Breast epithelium (tissue), 4 donors: ENCODE measurements around the gene SRL. TPM values are rescaled to one million over a fixed set of nuclear protein-coding genes. Genes with fewer than 3 reads are reported as not detected.
A peak's percentile ranks its signal among the peaks of the same experiment; 100 is the strongest.

Experiments used
- DNase-seq, 2 donors: peaks; one replicate each; pipeline ENCODE4 v3.0.0-alpha.2; 2019; ENCODE audit warnings: low spot score in 2 of 2
- H3K27ac ChIP-seq, 2 donors: fragments of 200-600 bp; sonication (generic) in 1 of 2; one replicate each; pipeline ENCODE4 v1.5.1; 2016 to 2019; ENCODE audit warnings: mild to moderate bottlenecking in 1 of 2
- H3K27me3 ChIP-seq, 2 donors: fragments of 200-600 bp; sonication (generic) in 1 of 2; one replicate each; pipeline versions ENCODE4 v1.5.1 to v1.6.0; 2017 to 2019; ENCODE audit warnings: control low read depth in 1 of 2, mild to moderate bottlenecking in 1 of 2
- H3K36me3 ChIP-seq: fragments of 200-600 bp; one replicate; pipeline ENCODE4 v1.5.1; 2019
- H3K4me1 ChIP-seq, 2 donors: fragments of 200-600 bp; sonication (generic); one replicate each; pipeline ENCODE4 v1.5.1; 2016 to 2019; ENCODE audit warnings: control low read depth in 1 of 2
- H3K4me3 ChIP-seq, 3 donors: fragments of 200-600 bp; sonication (generic); 1 replicate in 2 of 3; 2 replicates in 1 of 3; pipeline ENCODE4 v1.5.1; 2016 to 2019; ENCODE audit warnings: mild to moderate bottlenecking in 3 of 3, moderate library complexity in 2 of 3
- H3K9me3 ChIP-seq, 2 donors: fragments of 200-600 bp; sonication (generic) in 1 of 2; one replicate each; pipeline ENCODE4 v1.5.1; 2016 to 2019; ENCODE audit warnings: control low read depth in 1 of 2
- CTCF ChIP-seq, 3 donors: fragments of 450-650 bp; IDR thresholded peaks; one replicate each; pipeline ENCODE4 v1.5.1; 2016 to 2017; ENCODE audit warnings: antibody characterized with exemption in 3 of 3, mild to moderate bottlenecking in 3 of 3, moderate library complexity in 3 of 3
- POLR2A ChIP-seq: fragments of 450-650 bp; IDR thresholded peaks from one replicate; pipeline ENCODE4 v1.6.1; 2016; ENCODE audit warnings: antibody characterized with exemption, mild to moderate bottlenecking, moderate library complexity
- POLR2AphosphoS5 ChIP-seq, 3 donors: sonication (generic); formaldehyde crosslinking; IDR thresholded peaks; one replicate each; pipeline ENCODE4 v1.6.1; 2017; ENCODE audit warnings: antibody characterized with exemption in 3 of 3
- intact Hi-C: fragments of 100-400 bp; cut with DNase I; formaldehyde crosslinking; loops from one replicate; pipeline ENCODE4 v1.15.1; 2023; ENCODE audit warnings: low total_unique reads
- total RNA-seq, 3 donors: library from RNA; depleted of rRNA; stranded (reverse); fragments of >200 nt; gene quantifications; one replicate each; pipeline ENCODE4 v1.1.0, GENCODE V29; 2016

Gene SRL
- total RNA-seq, 3 donors from 2014 or later, result 0.32 to 0.98 (median 0.44) TPM

GRCh38 chr16:4204521-4204920 is 37.4 kb downstream of the SRL start:
- Histone ChIP-seq H3K9me3 (no peaks in the 10 kb centered on the region), H3K27me3 (no peaks in the 10 kb centered on the region), H3K36me3 (no peaks in the 10 kb centered on the region), H3K4me1 (no peaks in the 10 kb centered on the region), H3K27ac (no peak overlapping the region), H3K4me3 (no peak overlapping the region)
- DNase-seq, result no peak
- intact Hi-C loops, result no loop called here
- no peak for TF ChIP-seq POLR2A
- TF ChIP-seq CTCF (IDR thresholded peaks at IDR 0.05), result no peak
- no peak for TF ChIP-seq POLR2AphosphoS5 (IDR thresholded peaks at IDR 0.05)

- Histone ChIP-seq H3K4me1 (no peaks in the 10 kb centered on the region), H3K27me3 (no peaks in the 10 kb centered on the region), H3K9me3 (no peaks in the 10 kb centered on the region), H3K4me3 (no peak overlapping the region), H3K36me3 (no peaks in the 10 kb centered on the region), H3K27ac (no peak overlapping the region)
- TF ChIP-seq POLR2AphosphoS5 (IDR thresholded peaks at IDR 0.05) (no peak), POLR2A (no peak), CTCF (IDR thresholded peaks at IDR 0.05) (no peak)
- DNase-seq, result no peak
- intact Hi-C loops, result no loop called here
Measured at GRCh38 chr16:4203748-4204147, 38.1 kb downstream of the SRL start.

- no peaks in the 10 kb centered on the region for H3K36me3 ChIP-seq
- no peak for DNase-seq
- intact Hi-C loops, result no loop called here
Measured at GRCh38 chr16:4202615-4203345, 39.1 kb downstream of the SRL start.

GRCh38 chr16:4200781-4201137 is 41.1 kb downstream of the SRL start:
- no peaks in the 10 kb centered on the region for H3K9me3 ChIP-seq
- H3K4me1 ChIP-seq, result no peaks in the 10 kb centered on the region
- no peaks in the 10 kb centered on the region for H3K27me3 ChIP-seq
- no peak overlapping the region for H3K27ac ChIP-seq
- intact Hi-C loops, result no loop called here
- no peaks in the 10 kb centered on the region for H3K36me3 ChIP-seq
- DNase-seq, result no peak
- no peak overlapping the region for H3K4me3 ChIP-seq
- TF ChIP-seq POLR2AphosphoS5 (IDR thresholded peaks at IDR 0.05) (no peak), CTCF (IDR thresholded peaks at IDR 0.05) (no peak), POLR2A (no peak)

More at GRCh38 chr16:4202615-4203345, 39.1 kb downstream of the SRL start:
- no peak overlapping the region for H3K27ac ChIP-seq
- H3K4me3 ChIP-seq, result no peak overlapping the region
- no peak for TF ChIP-seq POLR2A
- no peak for TF ChIP-seq POLR2AphosphoS5 (IDR thresholded peaks at IDR 0.05)
- H3K9me3 ChIP-seq, result no peaks in the 10 kb centered on the region
- no peaks in the 10 kb centered on the region for H3K4me1 ChIP-seq
- H3K27me3 ChIP-seq, result no peaks in the 10 kb centered on the region

DNA sequence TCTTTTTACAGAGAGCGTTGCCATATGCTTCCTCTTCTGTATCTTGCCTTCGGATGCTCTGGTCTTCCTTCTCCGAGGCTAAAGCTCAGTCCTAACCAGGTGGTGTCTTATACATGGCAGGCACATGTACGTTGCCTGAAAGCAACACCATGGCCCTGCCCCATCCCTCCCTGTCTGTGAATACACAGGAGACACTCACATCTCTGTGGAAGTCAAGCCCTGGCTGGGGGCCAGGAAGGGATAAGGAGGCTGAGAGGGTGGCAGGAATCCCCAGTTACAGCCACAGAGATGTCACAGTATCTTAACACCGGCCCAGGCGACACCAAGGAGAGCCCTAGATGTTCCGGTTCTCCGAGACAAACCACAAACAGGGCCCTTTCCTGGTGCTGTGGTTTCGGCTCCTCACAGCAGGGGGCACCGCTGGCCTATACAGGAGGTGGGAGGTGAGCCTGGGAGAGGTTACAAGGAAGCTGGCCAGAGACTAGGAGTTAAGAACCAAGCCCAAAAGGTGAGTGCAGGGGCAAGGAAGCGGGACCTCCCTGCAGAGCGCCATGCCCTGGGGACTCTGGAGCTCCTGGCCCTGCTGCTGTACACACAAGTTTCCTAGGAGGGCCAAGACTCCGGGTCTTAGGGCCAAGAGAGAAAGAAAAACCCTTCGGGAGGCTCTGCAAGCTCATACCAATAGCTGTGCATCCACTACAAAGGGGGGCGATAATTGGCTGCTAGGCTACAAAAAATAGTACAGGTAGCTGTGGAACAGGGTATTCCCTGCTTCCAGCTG is 41.7 kb downstream of the SRL start:
- no peaks in the 10 kb centered on the region for H3K27me3 ChIP-seq
- peak; percentile 24 to 74 (median 67) for TF ChIP-seq CTCF (IDR thresholded peaks at IDR 0.05)
- no peak for TF ChIP-seq POLR2A
- no peaks in the 10 kb centered on the region for H3K36me3 ChIP-seq
- no peaks in the 10 kb centered on the region for H3K4me1 ChIP-seq
- peak overlapping the region in 1 of 2 donors; percentile 45 for H3K27ac ChIP-seq
- intact Hi-C loops, result no loop called here
- no peaks in the 10 kb centered on the region for H3K9me3 ChIP-seq
- H3K4me3 ChIP-seq, result no peak overlapping the region
- DNase-seq, result peak; percentile 73 to 74
